Measurements from ENCODE around the gene COASY.
"Not testable (repeated sequence)": the region's sequence is repeated elsewhere in the genome, so short reads cannot be mapped to it uniquely, and the experiment has no call there.

Gene COASY

GRCh38 chr17:42543190-42544079 lies 18.5 kb upstream of the COASY start:
- H3K36me3 ChIP-seq (ENCODE audit: insufficient read depth, low read length), result peaks cover 29% of the 10 kb centered on the region

DNA sequence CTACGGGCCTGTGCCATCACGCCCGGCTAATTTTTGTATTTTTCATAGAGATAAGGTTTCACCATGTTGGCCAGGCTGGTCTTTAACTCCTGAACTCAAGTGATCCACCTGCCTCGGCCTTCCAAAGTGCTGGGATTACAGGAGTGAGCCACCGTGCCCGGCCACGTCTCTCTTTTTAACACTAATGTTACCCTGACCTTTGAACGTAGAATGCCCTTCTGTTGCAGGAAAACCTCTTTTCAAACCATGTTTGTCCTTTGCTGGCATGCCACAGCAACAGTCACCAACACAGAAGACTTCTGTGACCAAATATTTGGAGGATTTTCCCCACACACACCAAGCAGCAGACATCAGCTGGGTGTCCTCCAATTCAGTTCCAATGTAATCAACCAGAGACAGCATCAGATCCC lies 17.1 kb upstream of the COASY start:
- no peak overlapping the region for H3K4me3 ChIP-seq (ENCODE audit: low read depth in 1 of 2, low read length in 2 of 2)
- DNase-seq (no peak), ATAC-seq (ENCODE audit: insufficient read depth, low read depth) (no peak)
- no peak overlapping the region for H3K27ac ChIP-seq (ENCODE audit: low read length)
- no peaks in the 10 kb centered on the region for H3K9me3 ChIP-seq (ENCODE audit: insufficient read depth, low read length, severe bottlenecking)
- H3K79me2 ChIP-seq (ENCODE audit: insufficient read depth, low read length), result no peaks in the 10 kb centered on the region
- H4K20me1 ChIP-seq (ENCODE audit: insufficient read depth, low read length), result no peaks in the 10 kb centered on the region
- no peaks in the 10 kb centered on the region for H3K27me3 ChIP-seq (ENCODE audit: insufficient read depth, low read length, poor library complexity)
- H3K4me1 ChIP-seq (ENCODE audit: insufficient read depth, low read length), result no peaks in the 10 kb centered on the region
- no peak overlapping the region for H2AFZ ChIP-seq (ENCODE audit: low read depth, low read length)
- peaks cover 23% of the 10 kb centered on the region for H3K36me3 ChIP-seq (ENCODE audit: insufficient read depth, low read length)
- no peak for TF ChIP-seq EZH2 (IDR thresholded peaks at IDR 0.05; ENCODE audit: borderline replicate concordance, low read depth, low read length, severe bottlenecking)
- TF ChIP-seq, protein P1, sequence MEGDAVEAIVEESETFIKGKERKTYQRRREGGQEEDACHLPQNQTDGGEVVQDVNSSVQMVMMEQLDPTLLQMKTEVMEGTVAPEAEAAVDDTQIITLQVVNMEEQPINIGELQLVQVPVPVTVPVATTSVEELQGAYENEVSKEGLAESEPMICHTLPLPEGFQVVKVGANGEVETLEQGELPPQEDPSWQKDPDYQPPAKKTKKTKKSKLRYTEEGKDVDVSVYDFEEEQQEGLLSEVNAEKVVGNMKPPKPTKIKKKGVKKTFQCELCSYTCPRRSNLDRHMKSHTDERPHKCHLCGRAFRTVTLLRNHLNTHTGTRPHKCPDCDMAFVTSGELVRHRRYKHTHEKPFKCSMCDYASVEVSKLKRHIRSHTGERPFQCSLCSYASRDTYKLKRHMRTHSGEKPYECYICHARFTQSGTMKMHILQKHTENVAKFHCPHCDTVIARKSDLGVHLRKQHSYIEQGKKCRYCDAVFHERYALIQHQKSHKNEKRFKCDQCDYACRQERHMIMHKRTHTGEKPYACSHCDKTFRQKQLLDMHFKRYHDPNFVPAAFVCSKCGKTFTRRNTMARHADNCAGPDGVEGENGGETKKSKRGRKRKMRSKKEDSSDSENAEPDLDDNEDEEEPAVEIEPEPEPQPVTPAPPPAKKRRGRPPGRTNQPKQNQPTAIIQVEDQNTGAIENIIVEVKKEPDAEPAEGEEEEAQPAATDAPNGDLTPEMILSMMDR (IDR thresholded peaks at IDR 0.05; ENCODE audit: borderline replicate concordance, extremely low read depth, low read length, poor library complexity, severe bottlenecking), result no peak
- no peak overlapping the region for H3K4me2 ChIP-seq (ENCODE audit: insufficient read depth, low read length)
- no peak overlapping the region for H3K9ac ChIP-seq (ENCODE audit: low read depth, low read length)

More at GRCh38 chr17:42543190-42544079, 18.5 kb upstream of the COASY start:
- no peak overlapping the region for H2AFZ ChIP-seq (ENCODE audit: low read depth, low read length)
- no peaks in the 10 kb centered on the region for H4K20me1 ChIP-seq (ENCODE audit: insufficient read depth, low read length)
- ATAC-seq (ENCODE audit: insufficient read depth, low read depth) (no peak), DNase-seq (no peak)
- no peak overlapping the region for H3K27ac ChIP-seq (ENCODE audit: low read length)
- no peak for TF ChIP-seq EZH2 (IDR thresholded peaks at IDR 0.05; ENCODE audit: borderline replicate concordance, low read depth, low read length, severe bottlenecking)
- TF ChIP-seq, protein P1 (IDR thresholded peaks at IDR 0.05; ENCODE audit: borderline replicate concordance, extremely low read depth, low read length, poor library complexity, severe bottlenecking), result no peak
- no peak overlapping the region for H3K9ac ChIP-seq (ENCODE audit: low read depth, low read length)
- no peaks in the 10 kb centered on the region for H3K27me3 ChIP-seq (ENCODE audit: insufficient read depth, low read length, poor library complexity)
- no peak overlapping the region for H3K4me2 ChIP-seq (ENCODE audit: insufficient read depth, low read length)
- H3K9me3 ChIP-seq (ENCODE audit: insufficient read depth, low read length, severe bottlenecking), result no peaks in the 10 kb centered on the region
- H3K4me1 ChIP-seq (ENCODE audit: insufficient read depth, low read length), result no peaks in the 10 kb centered on the region
- H3K4me3 ChIP-seq (ENCODE audit: low read depth in 1 of 2, low read length in 2 of 2), result no peak overlapping the region
- no peaks in the 10 kb centered on the region for H3K79me2 ChIP-seq (ENCODE audit: insufficient read depth, low read length)

DNA sequence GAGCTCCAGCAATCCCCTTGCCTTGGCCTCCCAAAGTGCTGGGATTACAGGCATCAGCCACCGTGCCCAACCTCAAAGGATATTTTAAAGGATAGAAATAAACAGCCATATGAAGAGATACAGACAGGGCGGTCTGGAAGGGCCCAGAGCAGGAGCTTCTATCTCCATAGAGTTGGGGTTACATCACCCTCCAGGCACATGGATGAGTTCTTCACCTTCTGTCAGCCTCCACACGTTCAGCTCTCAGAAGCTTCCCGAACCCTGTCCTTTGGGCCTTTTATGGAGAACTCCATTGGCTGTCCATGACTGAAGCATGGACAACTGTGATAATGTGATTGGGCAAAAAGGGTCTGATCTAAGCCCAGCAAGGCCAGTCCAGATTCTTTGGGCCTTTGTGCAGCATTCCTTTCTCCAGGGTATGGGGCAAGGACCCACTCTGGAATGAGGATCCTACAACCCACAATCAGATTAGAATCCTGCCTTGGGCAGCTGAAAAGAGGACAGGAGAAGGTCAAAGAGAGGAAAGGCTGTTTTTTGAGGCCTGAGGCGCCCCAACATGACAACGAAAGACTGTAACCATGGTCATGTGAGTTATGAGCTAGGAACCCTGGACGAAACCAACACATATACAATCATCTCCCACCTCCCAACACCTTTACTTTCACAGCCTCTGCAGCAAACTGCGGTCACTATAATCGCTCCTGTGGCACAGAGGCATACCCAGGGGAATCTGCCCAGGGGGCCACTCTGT lies 16.0 kb upstream of the COASY start:
- DNase-seq; H3K4me3 ChIP-seq (ENCODE audit: low read depth in 1 of 2, low read length in 2 of 2); ATAC-seq (ENCODE audit: insufficient read depth, low read depth); H3K9ac ChIP-seq (ENCODE audit: low read depth, low read length); H3K27me3 ChIP-seq (ENCODE audit: insufficient read depth, low read length, poor library complexity); H3K79me2 ChIP-seq (ENCODE audit: insufficient read depth, low read length); H2AFZ ChIP-seq (ENCODE audit: low read depth, low read length); H3K9me3 ChIP-seq (ENCODE audit: insufficient read depth, low read length, severe bottlenecking); H3K4me1 ChIP-seq (ENCODE audit: insufficient read depth, low read length); H3K4me2 ChIP-seq (ENCODE audit: insufficient read depth, low read length); H3K27ac ChIP-seq (ENCODE audit: low read length); H4K20me1 ChIP-seq (ENCODE audit: insufficient read depth, low read length): not testable (repeated sequence)
- H3K36me3 ChIP-seq (ENCODE audit: insufficient read depth, low read length), result peaks cover 22% of the 10 kb centered on the region

DNA sequence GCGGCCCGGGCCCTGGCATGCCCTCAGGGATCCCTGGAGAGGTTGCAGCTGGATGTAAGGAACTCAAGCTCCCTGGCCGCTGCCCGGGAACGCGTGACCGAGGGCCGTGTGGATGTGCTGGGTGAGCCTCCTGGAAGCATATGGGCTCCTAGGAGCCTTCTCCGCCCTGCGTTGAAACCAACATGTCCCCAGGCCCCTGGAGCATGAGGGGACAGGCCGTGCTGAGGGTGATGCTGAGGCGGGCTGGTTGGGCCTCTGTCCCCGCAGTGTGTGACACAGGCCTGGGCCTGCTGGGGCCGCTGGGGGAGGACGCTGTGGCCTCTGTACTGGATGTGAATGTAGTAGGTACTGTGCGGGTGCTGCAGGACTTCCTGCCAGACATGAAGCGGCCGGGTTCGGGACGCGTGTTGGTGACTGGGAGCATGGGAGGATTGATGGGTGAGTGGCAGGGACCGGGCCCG lies 14.9 kb upstream of the COASY start:
- no peak overlapping the region for H3K27ac ChIP-seq (ENCODE audit: low read length)
- TF ChIP-seq, protein P1 (IDR thresholded peaks at IDR 0.05; ENCODE audit: borderline replicate concordance, extremely low read depth, low read length, poor library complexity, severe bottlenecking), result no peak
- TF ChIP-seq EZH2 (IDR thresholded peaks at IDR 0.05; ENCODE audit: borderline replicate concordance, low read depth, low read length, severe bottlenecking), result no peak
- no peak overlapping the region for H2AFZ ChIP-seq (ENCODE audit: low read depth, low read length)
- no peak overlapping the region for H3K4me3 ChIP-seq (ENCODE audit: low read depth in 1 of 2, low read length in 2 of 2)
- no peaks in the 10 kb centered on the region for H3K4me1 ChIP-seq (ENCODE audit: insufficient read depth, low read length)
- no peaks in the 10 kb centered on the region for H4K20me1 ChIP-seq (ENCODE audit: insufficient read depth, low read length)
- DNase-seq, result no peak
- peaks cover 16% of the 10 kb centered on the region for H3K36me3 ChIP-seq (ENCODE audit: insufficient read depth, low read length)
- H3K9ac ChIP-seq (ENCODE audit: low read depth, low read length), result no peak overlapping the region
- H3K9me3 ChIP-seq (ENCODE audit: insufficient read depth, low read length, severe bottlenecking), result no peaks in the 10 kb centered on the region
- no peaks in the 10 kb centered on the region for H3K79me2 ChIP-seq (ENCODE audit: insufficient read depth, low read length)
- 0 out of 3 replicates have a peak, but pooled peaks have one; percentile 12 for ATAC-seq (ENCODE audit: insufficient read depth, low read depth)
- H3K27me3 ChIP-seq (ENCODE audit: insufficient read depth, low read length, poor library complexity), result no peaks in the 10 kb centered on the region
- H3K4me2 ChIP-seq (ENCODE audit: insufficient read depth, low read length), result no peak overlapping the region

All from DND-41 (cell line).